Stimulated activated CD8-positive, alpha-beta memory T cell treated with anti-CD3 and anti-CD28 coated beads, Interleukin-7, amount 100 ng/mL, for 48 hours (primary cell): ENCODE measurements around the gene FAM13A.
"Not testable (repeated sequence)": the region's sequence is repeated elsewhere in the genome, so short reads cannot be mapped to it uniquely, and the experiment has no call there.

ENCODE experiments used
- DNase-seq, 2 donors: peaks; one replicate each; pipeline ENCODE4 v3.0.0-alpha.2; 2020; ENCODE audit warnings: low read depth in 1 of 2; ENCODE audit errors: extremely low read depth in 1 of 2

FAM13A gene

GRCh38 chr4:89000844-89001360, 56.1 kb downstream of the FAM13A start:
- no peak for DNase-seq

- DNase-seq: no peak
These were observed 56.6 kb downstream of the FAM13A start for GRCh38 chr4:89000382-89000781.

GRCh38 chr4:88999392-88999930, 57.5 kb downstream of the FAM13A start:
- DNase-seq: no peak

GRCh38 chr4:88998891-88999290, 58.1 kb downstream of the FAM13A start:
- DNase-seq: no peak

GRCh38 chr4:88998001-88998400, 59.0 kb downstream of the FAM13A start:
- no peak for DNase-seq

GRCh38 chr4:88995874-88996273, 61.1 kb downstream of the FAM13A start:
- DNase-seq: no peak

- not testable (repeated sequence) for DNase-seq
These were observed 61.7 kb downstream of the FAM13A start for GRCh38 chr4:88995257-88995656.

GRCh38 chr4:88993246-88993645, 63.7 kb downstream of the FAM13A start:
- DNase-seq: no peak

GRCh38 chr4:88991746-88992145, 65.2 kb downstream of the FAM13A start:
- DNase-seq: no peak

- DNase-seq: no peak
These were observed 67.0 kb downstream of the FAM13A start for GRCh38 chr4:88989990-88990389.

GRCh38 chr4:88985088-88985773, 71.8 kb downstream of the FAM13A start:
- DNase-seq: no peak

- no peak for DNase-seq
These were observed 74.2 kb downstream of the FAM13A start for GRCh38 chr4:88982757-88983156.

GRCh38 chr4:88981993-88982392, 75.0 kb downstream of the FAM13A start:
- DNase-seq: no peak

- no peak for DNase-seq
These were observed 75.4 kb downstream of the FAM13A start for GRCh38 chr4:88981556-88981955.

- DNase-seq: no peak
These were observed 77.7 kb downstream of the FAM13A start for GRCh38 chr4:88979276-88979675.

- DNase-seq: no peak
These were observed 80.3 kb downstream of the FAM13A start for GRCh38 chr4:88976775-88977035.

GRCh38 chr4:88975958-88976774, 80.8 kb downstream of the FAM13A start:
- DNase-seq: no peak

GRCh38 chr4:88971536-88971935, 85.4 kb downstream of the FAM13A start:
- no peak for DNase-seq

GRCh38 chr4:88969746-88970145, 87.2 kb downstream of the FAM13A start:
- DNase-seq: no peak

- DNase-seq: no peak
These were observed 87.7 kb downstream of the FAM13A start for GRCh38 chr4:88969271-88969670.

GRCh38 chr4:88967883-88968331, 89.1 kb downstream of the FAM13A start:
- no peak for DNase-seq

GRCh38 chr4:88965053-88965452, 91.9 kb downstream of the FAM13A start:
- DNase-seq: no peak
